GM19438 (cell line): ENCODE results near the gene COX7A1.
A peak's percentile ranks its signal among the peaks of the same experiment; 100 is the strongest.

ENCODE experiments used
- ATAC-seq: cut with Tn5 transposase; IDR thresholded peaks from one replicate; pipeline ENCODE4 v1.9.1; 2021; ENCODE audit warnings: low read depth; ENCODE audit not compliant: unreplicated experiment

The COX7A1 gene

GRCh38 chr19:36113894-36114720 is 38.1 kb downstream of the COX7A1 start:
- ATAC-seq, result peak; percentile 2

GRCh38 chr19:36113425-36113824 is 38.8 kb downstream of the COX7A1 start:
- ATAC-seq, result no peak

- ATAC-seq, result no peak
Observed at GRCh38 chr19:36112678-36113077, 39.6 kb downstream of the COX7A1 start.

GRCh38 chr19:36111200-36111539 is 41.1 kb downstream of the COX7A1 start:
- no peak for ATAC-seq

GRCh38 chr19:36110487-36111199 is 41.6 kb downstream of the COX7A1 start, which contains the start of gene OVOL3:
OVOL3 (plus strand) TSS chr19:36111143; CDS start chr19:36111203, 60 bp downstream.
- ATAC-seq, result no peak

GRCh38 chr19:36108684-36109083 is 43.6 kb downstream of the COX7A1 start:
- no peak for ATAC-seq

GRCh38 chr19:36106991-36107390 is 45.3 kb downstream of the COX7A1 start:
- no peak for ATAC-seq

- ATAC-seq, result no peak
Observed at GRCh38 chr19:36106441-36106840, 45.8 kb downstream of the COX7A1 start.

- ATAC-seq, result no peak
Observed at GRCh38 chr19:36103842-36104552, 48.2 kb downstream of the COX7A1 start.

GRCh38 chr19:36103040-36103626 is 49.1 kb downstream of the COX7A1 start:
- no peak for ATAC-seq

- no peak for ATAC-seq
Observed at GRCh38 chr19:36101550-36102327, 50.5 kb downstream of the COX7A1 start.
